GM06990 (cell line): ENCODE measurements around the gene TNFAIP6.

Experiments used
- DNase-seq: peaks from one replicate; pipeline ENCODE4 v3.0.0-alpha.2; 2011; ENCODE audit not compliant: insufficient read length; ENCODE audit errors: extremely low read depth
- H3K27me3 ChIP-seq: replicated peaks from 2 replicates; pipeline ENCODE4 v1.6.0; 2011; ENCODE audit warnings: low read length; ENCODE audit not compliant: control insufficient read depth, insufficient read depth
- H3K36me3 ChIP-seq: 2 replicates; pipeline ENCODE4 v1.5.1; 2011; ENCODE audit warnings: low read length; ENCODE audit not compliant: control insufficient read depth, insufficient read depth
- H3K4me3 ChIP-seq: replicated peaks from 2 replicates; pipeline ENCODE4 v1.5.1; 2011; ENCODE audit warnings: low read depth, mild to moderate bottlenecking, control low read depth, low read length
- TF ChIP-seq, protein P1 (sequence below): IDR thresholded peaks from 2 replicates; pipeline ENCODE4 v1.5.1; 2011; ENCODE audit warnings: low read length, control low read depth, mild to moderate bottlenecking, inconsistent platforms; ENCODE audit not compliant: insufficient read depth, poor library complexity, severe bottlenecking

The TNFAIP6 gene

DNA sequence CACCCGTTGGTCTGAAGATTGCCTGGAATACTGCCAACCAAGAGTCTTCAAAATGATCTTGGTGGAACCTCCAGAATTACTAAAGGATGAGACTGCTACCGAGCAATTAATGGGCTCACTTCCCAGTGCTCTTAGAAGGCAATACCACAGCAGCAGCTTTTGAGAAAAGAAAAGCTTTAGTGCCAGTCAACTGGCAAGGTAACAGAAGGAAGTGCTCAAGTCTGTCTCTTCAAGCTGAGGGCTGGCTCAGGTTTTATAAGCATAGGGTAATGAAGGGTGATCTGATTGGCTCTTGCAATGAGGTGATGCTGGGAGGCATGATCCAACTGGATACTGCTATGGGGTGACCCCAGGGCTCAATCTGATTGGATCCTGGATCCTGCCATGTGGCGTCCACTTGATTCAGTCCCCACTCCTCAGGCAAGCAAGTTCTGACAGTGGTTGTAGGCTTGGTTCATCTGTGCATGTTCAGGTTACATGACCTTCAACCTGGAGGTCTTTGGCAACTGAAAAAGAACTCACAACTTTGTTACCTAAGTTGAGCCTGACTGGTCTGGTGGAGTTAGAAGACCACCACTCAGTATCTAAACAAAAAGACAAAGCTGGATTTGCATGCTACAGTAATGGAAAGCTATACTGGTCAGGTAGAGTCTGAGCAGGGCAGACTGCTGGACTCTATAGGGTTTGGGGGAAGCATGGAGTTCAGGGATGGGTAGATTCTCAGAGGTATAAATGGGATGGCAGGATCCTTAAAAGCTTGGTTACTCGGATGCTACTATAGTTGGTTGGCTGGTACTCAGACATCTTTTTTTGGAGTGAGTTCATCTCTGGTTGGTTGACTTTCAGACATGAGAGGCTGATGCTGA lies 38.4 kb downstream of the TNFAIP6 start:
- H3K4me3 ChIP-seq, result no peak overlapping the region
- DNase-seq, result no peak
- no peaks in the 10 kb centered on the region for H3K27me3 ChIP-seq
- TF ChIP-seq, protein P1, sequence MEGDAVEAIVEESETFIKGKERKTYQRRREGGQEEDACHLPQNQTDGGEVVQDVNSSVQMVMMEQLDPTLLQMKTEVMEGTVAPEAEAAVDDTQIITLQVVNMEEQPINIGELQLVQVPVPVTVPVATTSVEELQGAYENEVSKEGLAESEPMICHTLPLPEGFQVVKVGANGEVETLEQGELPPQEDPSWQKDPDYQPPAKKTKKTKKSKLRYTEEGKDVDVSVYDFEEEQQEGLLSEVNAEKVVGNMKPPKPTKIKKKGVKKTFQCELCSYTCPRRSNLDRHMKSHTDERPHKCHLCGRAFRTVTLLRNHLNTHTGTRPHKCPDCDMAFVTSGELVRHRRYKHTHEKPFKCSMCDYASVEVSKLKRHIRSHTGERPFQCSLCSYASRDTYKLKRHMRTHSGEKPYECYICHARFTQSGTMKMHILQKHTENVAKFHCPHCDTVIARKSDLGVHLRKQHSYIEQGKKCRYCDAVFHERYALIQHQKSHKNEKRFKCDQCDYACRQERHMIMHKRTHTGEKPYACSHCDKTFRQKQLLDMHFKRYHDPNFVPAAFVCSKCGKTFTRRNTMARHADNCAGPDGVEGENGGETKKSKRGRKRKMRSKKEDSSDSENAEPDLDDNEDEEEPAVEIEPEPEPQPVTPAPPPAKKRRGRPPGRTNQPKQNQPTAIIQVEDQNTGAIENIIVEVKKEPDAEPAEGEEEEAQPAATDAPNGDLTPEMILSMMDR, result no peak
- no peaks in the 10 kb centered on the region for H3K36me3 ChIP-seq

DNA sequence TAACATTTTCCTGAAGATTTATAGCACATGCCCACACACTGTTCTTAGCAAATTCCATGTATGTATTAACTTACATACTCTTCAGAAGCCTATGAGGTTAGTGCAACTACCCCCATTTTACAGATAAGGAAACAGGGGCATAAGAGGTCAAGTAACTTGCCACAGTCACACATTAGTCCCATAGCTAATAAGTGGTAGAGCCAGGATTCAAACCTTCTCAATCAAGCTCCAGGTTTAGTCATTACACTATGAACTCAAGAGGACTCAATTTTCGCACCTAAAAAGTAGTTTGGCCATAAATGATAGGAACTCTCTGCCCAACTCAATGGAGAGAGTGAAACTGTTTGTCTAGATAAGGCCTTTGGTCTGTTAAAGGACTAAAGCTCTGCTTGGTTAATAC lies 42.6 kb downstream of the TNFAIP6 start:
- TF ChIP-seq, protein P1, result no peak
- Histone ChIP-seq H3K27me3 (no peaks in the 10 kb centered on the region), H3K36me3 (no peaks in the 10 kb centered on the region), H3K4me3 (no peak overlapping the region)
- DNase-seq, result no peak

DNA sequence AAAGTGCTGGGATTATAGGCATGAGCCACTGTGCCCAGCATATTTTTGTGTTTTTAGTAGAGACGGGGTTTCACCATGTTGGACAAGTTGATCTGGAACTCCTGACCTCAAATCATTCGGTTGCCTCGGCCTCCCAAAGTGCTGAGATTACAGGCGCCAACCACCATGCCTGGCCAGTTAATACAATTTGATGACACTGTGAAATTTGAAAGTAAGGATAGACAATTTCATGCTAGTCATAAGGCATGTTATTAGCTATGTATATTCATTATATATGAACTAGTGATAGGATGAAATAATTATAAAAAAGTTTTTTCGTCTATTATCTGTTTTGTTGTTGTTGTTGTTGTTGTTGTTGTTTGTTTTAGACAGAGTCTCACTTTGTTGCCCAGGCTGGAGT lies 43.8 kb downstream of the TNFAIP6 start:
- H3K27me3 ChIP-seq, result no peaks in the 10 kb centered on the region
- no peak overlapping the region for H3K4me3 ChIP-seq
- no peaks in the 10 kb centered on the region for H3K36me3 ChIP-seq
- TF ChIP-seq, protein P1, result no peak
- no peak for DNase-seq

DNA sequence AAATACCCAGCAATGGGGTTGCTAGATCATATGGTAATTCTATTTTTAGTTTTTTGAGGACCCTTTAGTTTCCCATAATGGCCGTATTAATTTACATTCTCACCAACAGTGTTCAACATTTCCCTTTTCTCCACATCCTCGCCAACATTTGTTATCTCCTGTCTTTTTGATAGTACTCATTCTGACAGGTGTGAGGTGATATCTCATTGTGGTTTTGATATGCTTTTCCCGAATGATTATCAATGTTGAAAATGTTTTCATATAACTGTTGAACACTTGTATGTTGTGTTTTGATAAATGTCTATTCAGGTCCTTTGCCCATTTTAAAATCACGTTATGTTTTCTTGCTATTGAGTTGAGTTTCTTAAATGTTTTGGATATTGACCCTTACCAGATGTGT lies 46.5 kb downstream of the TNFAIP6 start:
- Histone ChIP-seq H3K36me3 (no peaks in the 10 kb centered on the region), H3K27me3 (no peaks in the 10 kb centered on the region), H3K4me3 (no peak overlapping the region)
- TF ChIP-seq, protein P1, result no peak
- DNase-seq, result no peak

DNA sequence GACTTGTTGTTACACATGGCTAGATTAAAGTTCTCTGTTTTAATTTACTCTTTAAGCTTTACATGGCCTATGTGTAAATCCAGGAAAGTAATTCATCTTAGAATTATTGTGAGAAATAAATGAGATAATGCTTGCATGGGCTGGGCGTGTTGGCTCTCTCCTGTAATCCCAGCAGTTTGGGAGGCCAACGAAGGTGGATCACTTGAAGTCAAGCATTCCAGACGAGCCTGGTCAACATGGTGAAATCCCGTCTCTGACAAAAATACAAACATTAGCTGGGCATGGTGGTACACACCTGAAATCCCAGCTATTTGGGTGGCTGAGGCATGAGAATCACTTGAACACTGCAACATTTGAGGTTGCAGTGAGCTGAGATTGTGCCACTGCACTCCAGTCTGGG lies 48.0 kb downstream of the TNFAIP6 start:
- no peaks in the 10 kb centered on the region for H3K27me3 ChIP-seq
- DNase-seq, result no peak
- TF ChIP-seq, protein P1, result no peak
- H3K4me3 ChIP-seq, result no peak overlapping the region
- H3K36me3 ChIP-seq, result no peaks in the 10 kb centered on the region
